HG03378 (cell line): ENCODE data around the gene CDK5RAP3.
A peak's percentile ranks its signal among the peaks of the same experiment; 100 is the strongest.

Source experiments
- ATAC-seq: cut with Tn5 transposase; IDR thresholded peaks from one replicate; pipeline ENCODE4 v1.9.1; 2021; ENCODE audit warnings: mild to moderate bottlenecking, moderate library complexity; ENCODE audit not compliant: unreplicated experiment

Gene CDK5RAP3

GRCh38 chr17:48022901-48023300, 52.0 kb downstream of the CDK5RAP3 start:
- ATAC-seq, result no peak

- no peak for ATAC-seq
Observed at GRCh38 chr17:48023400-48024148, 52.7 kb downstream of the CDK5RAP3 start.

GRCh38 chr17:48024149-48025039, 53.5 kb downstream of the CDK5RAP3 start:
- ATAC-seq, result no peak

GRCh38 chr17:48025040-48025903, 54.4 kb downstream of the CDK5RAP3 start:
- peak; percentile 71 for ATAC-seq

GRCh38 chr17:48025904-48026501, 55.1 kb downstream of the CDK5RAP3 start:
- no peak for ATAC-seq

- ATAC-seq, result peak; percentile 42
Observed at GRCh38 chr17:48026502-48027321, 55.8 kb downstream of the CDK5RAP3 start.

GRCh38 chr17:48027322-48027981, 56.5 kb downstream of the CDK5RAP3 start:
- no peak for ATAC-seq

- no peak for ATAC-seq
Observed at GRCh38 chr17:48028736-48029135, 57.8 kb downstream of the CDK5RAP3 start.

- ATAC-seq, result no peak
Observed at GRCh38 chr17:48030531-48030930, 59.6 kb downstream of the CDK5RAP3 start.
